Muscle layer of colon (tissue), 2 donors: ENCODE data around the gene TTC31.

Experiments used
- H3K27ac ChIP-seq: one replicate; pipeline ENCODE4 v1.7.0; 2013; ENCODE audit warnings: low read depth, mild to moderate bottlenecking, low read length, moderate library complexity
- H3K27me3 ChIP-seq, 2 donors: one replicate each; pipeline ENCODE4 v1.7.0; 2013; ENCODE audit warnings: low read length in 2 of 2, mild to moderate bottlenecking in 2 of 2; ENCODE audit not compliant: insufficient read depth in 2 of 2, control insufficient read depth in 1 of 2
- H3K36me3 ChIP-seq: one replicate; pipeline ENCODE4 v1.7.0; 2013; ENCODE audit warnings: mild to moderate bottlenecking, low read length; ENCODE audit not compliant: insufficient read depth
- H3K4me1 ChIP-seq: one replicate; pipeline ENCODE4 v1.7.0; 2013; ENCODE audit warnings: mild to moderate bottlenecking, low read length; ENCODE audit not compliant: insufficient read depth
- H3K4me3 ChIP-seq, 2 donors: one replicate each; pipeline ENCODE4 v1.7.0; 2013; ENCODE audit warnings: low read length in 2 of 2, low read depth in 1 of 2, mild to moderate bottlenecking in 1 of 2, moderate library complexity in 1 of 2
- H3K9ac ChIP-seq: one replicate; pipeline ENCODE4 v1.7.0; 2013; ENCODE audit warnings: low read length
- H3K9me3 ChIP-seq: one replicate; pipeline ENCODE4 v1.7.0; 2013; ENCODE audit warnings: mild to moderate bottlenecking, low read length
- donor health status: abdominal sarcoma.
- donor health status: Adenocarcinoma of cecum.

The TTC31 gene

DNA sequence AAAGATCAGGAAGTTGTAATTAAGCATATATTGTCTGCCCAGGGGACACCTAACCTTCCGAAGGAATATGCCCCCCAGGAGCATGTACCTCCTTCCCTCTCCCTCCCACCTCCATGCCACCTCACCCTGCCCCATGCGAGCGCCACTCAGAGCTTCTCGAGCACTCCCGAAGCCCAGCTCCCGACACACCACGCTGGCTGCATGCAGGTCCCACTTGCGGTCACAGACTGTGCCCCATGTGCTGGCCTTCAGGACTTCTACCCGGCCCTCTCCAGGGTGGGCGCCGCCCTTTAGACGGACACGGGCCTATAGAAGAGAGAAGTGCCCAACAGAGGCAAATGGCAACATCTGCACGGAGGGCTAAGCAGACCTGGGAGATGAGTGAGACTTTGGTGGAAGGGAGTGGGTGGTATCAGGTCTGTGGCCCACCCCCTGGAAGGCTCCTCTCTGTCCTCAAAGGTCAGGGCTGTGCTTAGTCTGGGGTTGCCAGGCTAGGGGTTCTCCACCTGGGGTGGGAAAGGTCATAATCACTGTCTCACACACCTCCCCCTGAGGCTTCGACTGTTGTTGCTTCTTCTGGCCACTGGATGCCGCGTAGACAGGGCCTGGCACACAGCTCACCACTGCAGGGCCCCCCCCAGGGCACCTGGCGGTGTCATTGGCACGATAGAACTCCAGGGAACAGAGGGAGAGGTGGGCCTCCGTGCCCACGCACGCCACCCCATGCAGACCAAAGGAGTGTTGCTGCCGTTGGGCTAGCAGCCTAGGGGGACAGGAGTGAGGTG is 53.5 kb downstream of the TTC31 start:
- Histone ChIP-seq H3K4me3 (no peak overlapping the region), H3K27ac (no peak overlapping the region), H3K9ac (no peak overlapping the region), H3K4me1 (peaks cover 3% of the 10 kb centered on the region), H3K36me3 (peaks cover 13% of the 10 kb centered on the region), H3K27me3 (no peaks in the 10 kb centered on the region), H3K9me3 (no peaks in the 10 kb centered on the region)

DNA sequence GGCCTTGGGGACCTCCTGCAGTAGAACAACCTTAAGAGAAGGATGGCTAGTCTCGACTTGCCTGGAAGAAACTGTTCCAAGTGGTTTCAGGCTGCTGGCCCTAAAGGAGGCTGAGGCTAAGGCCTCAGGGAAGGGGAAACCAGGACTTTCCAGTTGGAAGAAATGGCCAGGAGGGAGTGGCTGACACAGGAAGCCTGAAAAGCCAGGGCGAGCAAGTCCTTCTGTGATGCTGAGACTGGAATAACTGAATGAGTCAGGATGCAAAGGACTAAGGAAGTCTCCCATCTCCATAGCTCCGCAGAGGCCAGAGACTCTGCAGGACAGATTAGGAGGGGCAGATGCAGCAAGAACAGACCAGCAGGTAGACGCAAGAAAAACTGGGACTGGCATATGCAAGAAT is 54.3 kb downstream of the TTC31 start:
- Histone ChIP-seq H3K4me1 (no peaks in the 10 kb centered on the region), H3K27ac (no peak overlapping the region), H3K9me3 (no peaks in the 10 kb centered on the region), H3K4me3 (no peak overlapping the region), H3K36me3 (peaks cover 6% of the 10 kb centered on the region), H3K27me3 (no peaks in the 10 kb centered on the region), H3K9ac (no peak overlapping the region)

- H3K27ac ChIP-seq = no peak overlapping the region
These were observed 56.0 kb downstream of the TTC31 start for GRCh38 chr2:74538881-74539339.

GRCh38 chr2:74540291-74540690 is 57.4 kb downstream of the TTC31 start:
- H3K27ac ChIP-seq = no peak overlapping the region
- H3K4me1 ChIP-seq = no peaks in the 10 kb centered on the region
- no peaks in the 10 kb centered on the region for H3K36me3 ChIP-seq
- H3K9ac ChIP-seq = no peak overlapping the region
- no peak overlapping the region for H3K4me3 ChIP-seq
- no peaks in the 10 kb centered on the region for H3K27me3 ChIP-seq
- no peaks in the 10 kb centered on the region for H3K9me3 ChIP-seq

More at GRCh38 chr2:74538881-74539339, 56.0 kb downstream of the TTC31 start:
- Histone ChIP-seq H3K27me3 (no peaks in the 10 kb centered on the region), H3K4me3 (no peak overlapping the region), H3K36me3 (no peaks in the 10 kb centered on the region), H3K9me3 (no peaks in the 10 kb centered on the region), H3K4me1 (no peaks in the 10 kb centered on the region), H3K9ac (no peak overlapping the region)

- Histone ChIP-seq H3K4me1 (no peaks in the 10 kb centered on the region), H3K36me3 (no peaks in the 10 kb centered on the region), H3K27me3 (no peaks in the 10 kb centered on the region), H3K9me3 (no peaks in the 10 kb centered on the region), H3K27ac (no peak overlapping the region), H3K9ac (no peak overlapping the region), H3K4me3 (no peak overlapping the region)
These were observed 60.1 kb downstream of the TTC31 start for GRCh38 chr2:74542978-74543377.
